HepG2 (cell line): ENCODE data around the gene CARMIL3. TPM values are rescaled to one million over a fixed set of nuclear protein-coding genes. Genes with fewer than 3 reads are reported as not detected.

Source experiments
- ARID4A ChIP-seq: sonication (generic); formaldehyde crosslinking; IDR thresholded peaks from 2 replicates; pipeline ENCODE4 v1.5.0; 2020; ENCODE audit warnings: mild to moderate bottlenecking, missing genetic modification reagents, borderline replicate concordance
- DNMT1 ChIP-seq: sonication (generic); formaldehyde crosslinking; IDR thresholded peaks from 2 replicates; pipeline ENCODE4 v1.5.1; 2020; ENCODE audit warnings: mild to moderate bottlenecking, missing genetic modification reagents
- FOSL2 ChIP-seq: sonication (generic); formaldehyde crosslinking; IDR thresholded peaks from 2 replicates; pipeline ENCODE4 v1.4.0; 2020; ENCODE audit warnings: missing genetic modification reagents
- HDAC2 ChIP-seq: sonication (generic); formaldehyde crosslinking; IDR thresholded peaks from 2 replicates; pipeline ENCODE4 v1.4.0; 2020; ENCODE audit warnings: missing genetic modification reagents
- IKZF1 ChIP-seq: fragments of 450-650 bp; IDR thresholded peaks from 2 replicates; pipeline ENCODE4 v1.7.1; 2016
- JUN ChIP-seq: sonication (generic); formaldehyde crosslinking; IDR thresholded peaks from 2 replicates; pipeline ENCODE4 v1.4.0; 2020; ENCODE audit warnings: mild to moderate bottlenecking, missing genetic modification reagents
- KLF15 ChIP-seq: sonication (generic); formaldehyde crosslinking; IDR thresholded peaks from 2 replicates; pipeline ENCODE4 v1.8.1; 2023; ENCODE audit warnings: borderline replicate concordance, mild to moderate bottlenecking, inconsistent platforms, missing genetic modification reagents, mixed read lengths
- MTF1 ChIP-seq: sonication (generic); formaldehyde crosslinking; IDR thresholded peaks from 2 replicates; pipeline ENCODE4 v1.5.0; 2020; ENCODE audit warnings: missing genetic modification reagents
- PAWR ChIP-seq: sonication (generic); formaldehyde crosslinking; IDR thresholded peaks from 2 replicates; pipeline ENCODE4 v1.4.0; 2020; ENCODE audit warnings: missing genetic modification reagents, mild to moderate bottlenecking, borderline replicate concordance
- PHF21A ChIP-seq: sonication (generic); formaldehyde crosslinking; IDR thresholded peaks from 2 replicates; pipeline ENCODE4 v1.5.0; 2020; ENCODE audit warnings: mild to moderate bottlenecking, missing genetic modification reagents
- SKIL ChIP-seq: sonication (generic); formaldehyde crosslinking; IDR thresholded peaks from 2 replicates; pipeline ENCODE4 v1.8.0; 2022; ENCODE audit warnings: missing genetic modification reagents, mild to moderate bottlenecking, moderate library complexity, borderline replicate concordance
- SMAD1 ChIP-seq: sonication (generic); formaldehyde crosslinking; IDR thresholded peaks from 2 replicates; pipeline ENCODE4 v1.4.0; 2020; ENCODE audit warnings: missing genetic modification reagents, low read depth, mild to moderate bottlenecking, borderline replicate concordance
- SMARCE1 ChIP-seq: fragments of 450-650 bp; IDR thresholded peaks from 2 replicates; pipeline ENCODE4 v1.6.1; 2017; ENCODE audit warnings: borderline replicate concordance
- ZNF234 ChIP-seq: sonication (generic); formaldehyde crosslinking; conservative IDR thresholded peaks from 2 replicates; pipeline ENCODE4 v1.5.1; 2020; ENCODE audit warnings: mild to moderate bottlenecking, missing genetic modification reagents
- ZNF263 ChIP-seq: sonication (generic); formaldehyde crosslinking; IDR thresholded peaks from 2 replicates; pipeline ENCODE4 v1.4.0; 2020; ENCODE audit warnings: missing genetic modification reagents
- ZNF441 ChIP-seq: sonication (generic); formaldehyde crosslinking; IDR thresholded peaks from 2 replicates; pipeline ENCODE4 v1.7.0; 2021; ENCODE audit warnings: missing genetic modification reagents, borderline replicate concordance
- ZNF512B ChIP-seq: sonication (generic); formaldehyde crosslinking; IDR thresholded peaks from 2 replicates; pipeline ENCODE4 v1.5.1; 2020; ENCODE audit warnings: missing genetic modification reagents, mild to moderate bottlenecking, borderline replicate concordance
- ZNF652 ChIP-seq: IDR thresholded peaks from 2 replicates; pipeline ENCODE4 v1.6.1; 2016; ENCODE audit warnings: low read depth, borderline replicate concordance
- ZNF784 ChIP-seq: sonication (generic); formaldehyde crosslinking; IDR thresholded peaks from 2 replicates; pipeline ENCODE4 v1.5.1; 2020; ENCODE audit warnings: missing genetic modification reagents, mild to moderate bottlenecking, borderline replicate concordance
- polyA plus RNA-seq, 8 experiments: library from polyadenylated mRNA; depleted of rRNA in 3 of 8; stranded (reverse) in 7 of 8; unstranded in 1 of 8; fragments of >200 nt; fragmentation: Illumina TruSeq in 4 of 8; extraction: Trizol in 4 of 8; gene quantifications; 2 replicates each; pipeline versions ENCODE4 v1.2.1 to v1.2.3, GENCODE V29; 2011 to 2016; ENCODE audit warnings: low read depth in 4 of 8, missing spikeins in 1 of 8, mixed read lengths in 1 of 8; ENCODE audit not compliant: insufficient read depth in 1 of 8
- total RNA-seq, 5 experiments: library from RNA; depleted of rRNA; stranded (reverse); fragments of >200 nt; fragmentation: Illumina TruSeq; extraction: Trizol; gene quantifications; 2 replicates each; pipeline ENCODE4 v1.2.3, GENCODE V29; 2016; ENCODE audit warnings: low read depth in 1 of 5

Gene CARMIL3
- total and polyA plus RNA-seq, 2 of the 13 experiments (the other 11 are each of a cell fraction or from before 2014, with no cell fraction given), result 0.27 to 0.55 TPM

GRCh38 chr14:24074625-24075484 lies 23.0 kb downstream of the CARMIL3 start (continued):
- no peak; the same call in 1 of the 2 replicates for TF ChIP-seq ZNF512B
- TF ChIP-seq PHF21A, result no peak
- no peak for TF ChIP-seq KLF15 (CRISPR knock-in tag)
- peak; percentile 65; the same call in 1 of the 2 replicates for TF ChIP-seq PAWR (CRISPR knock-in tag)
- no peak for TF ChIP-seq HDAC2
- TF ChIP-seq DNMT1 (CRISPR knock-in tag), result no peak
- TF ChIP-seq ARID4A (CRISPR knock-in tag), result peak; percentile 36; the same call in 1 of the 2 replicates
- 0 out of 2 replicates have a peak, but pooled peaks have one; percentile 34 for TF ChIP-seq JUN
- TF ChIP-seq ZNF441 (CRISPR knock-in tag), result no peak
- TF ChIP-seq SKIL (CRISPR knock-in tag), result 0 out of 2 replicates have a peak, but pooled peaks have one; percentile 19
- no peak for TF ChIP-seq FOSL2 (CRISPR knock-in tag)
- no peak for TF ChIP-seq ZNF263 (CRISPR knock-in tag)
- no peak for TF ChIP-seq ZNF784 (CRISPR knock-in tag)
- no peak for TF ChIP-seq SMARCE1
- no peak for TF ChIP-seq ZNF652 (CRISPR knock-in tag)
- no peak for TF ChIP-seq IKZF1
- no peak for TF ChIP-seq ZNF234
- no peak for TF ChIP-seq MTF1 (CRISPR knock-in tag)
- TF ChIP-seq SMAD1 (CRISPR knock-in tag), result no peak
